Suprapubic skin (tissue), 4 donors: ENCODE results near the gene SLC6A1.

Experiments used
- CTCF ChIP-seq, 2 donors: fragments of 200-600 bp in 1 of 2; fragments of 450-650 bp in 1 of 2; sonication (generic) in 1 of 2; IDR thresholded peaks; one replicate each; pipeline ENCODE4 v1.5.1; 2016 to 2019; ENCODE audit warnings: antibody characterized with exemption in 2 of 2, mild to moderate bottlenecking in 1 of 2, moderate library complexity in 1 of 2
- EP300 ChIP-seq: sonication (generic); formaldehyde crosslinking; IDR thresholded peaks from one replicate; pipeline ENCODE4 v1.6.1; 2017; ENCODE audit warnings: antibody characterized with exemption
- POLR2A ChIP-seq, 2 donors: fragments of 450-650 bp; IDR thresholded peaks; one replicate each; pipeline ENCODE4 v1.6.1; 2017; ENCODE audit warnings: antibody characterized with exemption in 2 of 2, mild to moderate bottlenecking in 2 of 2, moderate library complexity in 2 of 2
- POLR2AphosphoS5 ChIP-seq, 3 donors: sonication (generic); formaldehyde crosslinking; IDR thresholded peaks; one replicate each; pipeline ENCODE4 v1.6.1; 2017; ENCODE audit warnings: antibody characterized with exemption in 3 of 3

- TF ChIP-seq CTCF (IDR thresholded peaks at IDR 0.05) (no peak), EP300 (no peak), POLR2AphosphoS5 (IDR thresholded peaks at IDR 0.05) (no peak), POLR2A (IDR thresholded peaks at IDR 0.05) (no peak)
These were observed 17.7 kb upstream of the SLC6A1 start for GRCh38 chr3:10974746-10975375.
